HG03139 (cell line): ENCODE measurements around the gene TAF10.

Source experiments
- ATAC-seq: cut with Tn5 transposase; IDR thresholded peaks from one replicate; pipeline ENCODE4 v1.9.1; 2021; ENCODE audit not compliant: unreplicated experiment

Gene TAF10

GRCh38 chr11:6586434-6587359 lies 25.3 kb downstream of the TAF10 start:
- ATAC-seq: no peak

- ATAC-seq: no peak
Measured at GRCh38 chr11:6584528-6584927, 27.5 kb downstream of the TAF10 start.

- ATAC-seq: no peak
Measured at GRCh38 chr11:6583584-6583983, 28.4 kb downstream of the TAF10 start.

GRCh38 chr11:6579681-6580080 lies 32.3 kb downstream of the TAF10 start:
- no peak for ATAC-seq

GRCh38 chr11:6578134-6578533 lies 33.9 kb downstream of the TAF10 start:
- no peak for ATAC-seq

GRCh38 chr11:6576471-6577373 lies 35.3 kb downstream of the TAF10 start:
- ATAC-seq: no peak

GRCh38 chr11:6574816-6575715 lies 37.0 kb downstream of the TAF10 start:
- ATAC-seq: no peak

GRCh38 chr11:6572215-6572614 lies 39.8 kb downstream of the TAF10 start:
- ATAC-seq: no peak

GRCh38 chr11:6571434-6572008 lies 40.5 kb downstream of the TAF10 start:
- no peak for ATAC-seq

GRCh38 chr11:6570691-6571427 lies 41.2 kb downstream of the TAF10 start:
- no peak for ATAC-seq

GRCh38 chr11:6569706-6570105 lies 42.3 kb downstream of the TAF10 start:
- ATAC-seq: no peak

- ATAC-seq: no peak
Measured at GRCh38 chr11:6568191-6568918, 43.7 kb downstream of the TAF10 start.

- no peak for ATAC-seq
Measured at GRCh38 chr11:6567371-6567745, 44.7 kb downstream of the TAF10 start.

GRCh38 chr11:6566704-6567370 lies 45.2 kb downstream of the TAF10 start:
- no peak for ATAC-seq

GRCh38 chr11:6565988-6566703 lies 45.9 kb downstream of the TAF10 start:
- no peak for ATAC-seq

- ATAC-seq: no peak
Measured at GRCh38 chr11:6565325-6565724, 46.7 kb downstream of the TAF10 start.

GRCh38 chr11:6563667-6564066 lies 48.3 kb downstream of the TAF10 start:
- no peak for ATAC-seq

- no peak for ATAC-seq
Measured at GRCh38 chr11:6563121-6563619, 48.8 kb downstream of the TAF10 start.
